HG03135 (cell line): ENCODE data around the gene PCDH17.

Source experiments
- ATAC-seq: cut with Tn5 transposase; IDR thresholded peaks from one replicate; pipeline ENCODE4 v1.9.1; 2021; ENCODE audit warnings: mild to moderate bottlenecking, moderate library complexity; ENCODE audit not compliant: unreplicated experiment

PCDH17 gene

GRCh38 chr13:57631596-57632275 is at the start of gene PCDH17:
TSS of gene PCDH17 (plus strand) at chr13:57631744. CDS start at chr13:57632547, 803 bp downstream.
- ATAC-seq: no peak

GRCh38 chr13:57582032-57582431 is 49.5 kb upstream of the PCDH17 start:
- no peak for ATAC-seq

GRCh38 chr13:57583529-57583928 is 48.0 kb upstream of the PCDH17 start:
- ATAC-seq: no peak

GRCh38 chr13:57588639-57589038 is 42.9 kb upstream of the PCDH17 start:
- no peak for ATAC-seq

GRCh38 chr13:57595775-57596174 is 35.8 kb upstream of the PCDH17 start:
- ATAC-seq: no peak

GRCh38 chr13:57601536-57601935 is 30.0 kb upstream of the PCDH17 start:
- ATAC-seq: no peak

- ATAC-seq: no peak
Observed at GRCh38 chr13:57604442-57604841, 27.1 kb upstream of the PCDH17 start.

- no peak for ATAC-seq
Observed at GRCh38 chr13:57611969-57612368, 19.6 kb upstream of the PCDH17 start.

GRCh38 chr13:57612568-57612967 is 19.0 kb upstream of the PCDH17 start:
- no peak for ATAC-seq

- no peak for ATAC-seq
Observed at GRCh38 chr13:57624565-57625435, 6.7 kb upstream of the PCDH17 start.

GRCh38 chr13:57627663-57628062 is 3.9 kb upstream of the PCDH17 start:
- no peak for ATAC-seq

- ATAC-seq: no peak
Observed at GRCh38 chr13:57629391-57629804, 2.1 kb upstream of the PCDH17 start.

GRCh38 chr13:57629821-57630235 is 1.7 kb upstream of the PCDH17 start:
- ATAC-seq: no peak

GRCh38 chr13:57630661-57631595 is 616 bp upstream of the PCDH17 start:
- ATAC-seq: no peak

GRCh38 chr13:57632276-57633140 is 964 bp downstream of the PCDH17 start:
- no peak for ATAC-seq

GRCh38 chr13:57633141-57633949 is 1.8 kb downstream of the PCDH17 start:
- no peak for ATAC-seq

GRCh38 chr13:57633950-57634838 is 2.6 kb downstream of the PCDH17 start:
- ATAC-seq: no peak

GRCh38 chr13:57634839-57635165 is 3.3 kb downstream of the PCDH17 start:
- no peak for ATAC-seq
